Chondrocyte (in vitro differentiated cells): ENCODE data around the gene PCBD1. TPM values are rescaled to one million over a fixed set of nuclear protein-coding genes. Genes with fewer than 3 reads are reported as not detected.
"Not testable (repeated sequence)": the region's sequence is repeated elsewhere in the genome, so short reads cannot be mapped to it uniquely, and the experiment has no call there.

ENCODE experiments used
- DNase-seq: peaks from one replicate; pipeline ENCODE4 v3.0.0; 2021; ENCODE audit warnings: mixed read lengths, low spot score
- H3K27ac Mint-ChIP-seq: one replicate; pipeline ENCODE4 v1.8.0; 2021; ENCODE audit warnings: mild to moderate bottlenecking, moderate library complexity, mixed read lengths; ENCODE audit not compliant: unreplicated experiment
- H3K27me3 Mint-ChIP-seq: 2 replicates; pipeline ENCODE4 v1.8.0; 2021; ENCODE audit warnings: low read depth, mixed read lengths
- H3K36me3 Mint-ChIP-seq: 2 replicates; pipeline ENCODE4 v1.8.0; 2021; ENCODE audit warnings: low read depth, mixed read lengths
- H3K4me1 Mint-ChIP-seq: 2 replicates; pipeline ENCODE4 v1.8.0; 2021; ENCODE audit warnings: low read depth, mild to moderate bottlenecking, mixed read lengths
- H3K4me3 Mint-ChIP-seq: one replicate; pipeline ENCODE4 v1.8.0; 2021; ENCODE audit warnings: mild to moderate bottlenecking, moderate library complexity, mixed read lengths; ENCODE audit not compliant: unreplicated experiment
- H3K9me3 Mint-ChIP-seq: 2 replicates; pipeline ENCODE4 v1.8.0; 2021; ENCODE audit warnings: low read depth, mixed read lengths
- CTCF ChIP-seq: fragments of 200-600 bp; sonication (generic); IDR thresholded peaks from 2 replicates; pipeline ENCODE4 v1.5.0; 2021; ENCODE audit warnings: antibody characterized with exemption, mild to moderate bottlenecking, moderate library complexity
- total RNA-seq: library from RNA; stranded (reverse); gene quantifications from 3 replicates; pipeline ENCODE4 v1.2.1, GENCODE V29; 2021

PCBD1 gene
- total RNA-seq, 1 donor from 2014 or later: 49.3 TPM

GRCh38 chr10:70866424-70866823 is 21.9 kb downstream of the PCBD1 start:
- H3K4me3 Mint-ChIP-seq: no peak overlapping the region
- H3K9me3 Mint-ChIP-seq: no peaks in the 10 kb centered on the region
- H3K4me1 Mint-ChIP-seq: peaks cover 12% of the 10 kb centered on the region
- peaks cover 39% of the 10 kb centered on the region for H3K36me3 Mint-ChIP-seq
- TF ChIP-seq CTCF: no peak
- no peak overlapping the region for H3K27ac Mint-ChIP-seq
- no peak for DNase-seq
- no peaks in the 10 kb centered on the region for H3K27me3 Mint-ChIP-seq

DNA sequence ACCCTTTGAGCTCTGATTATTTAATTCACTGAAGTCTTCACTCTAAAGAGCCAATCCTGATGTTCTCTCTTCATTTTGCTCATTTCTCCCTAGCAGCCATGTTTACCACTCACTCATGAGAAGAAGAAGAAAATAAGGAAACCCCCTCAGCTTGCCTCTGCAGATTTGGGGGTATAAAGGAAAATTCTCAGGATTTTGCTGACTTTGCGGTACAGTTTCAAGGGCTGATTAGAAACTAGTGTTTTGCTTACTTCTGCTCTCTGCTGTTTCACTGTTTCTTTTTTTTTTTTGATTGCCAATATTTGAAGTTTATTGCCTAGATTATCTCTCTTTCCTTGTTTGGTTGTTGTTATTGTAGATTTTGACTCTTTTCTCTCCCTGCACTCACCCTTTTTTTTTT is 23.4 kb downstream of the PCBD1 start:
- Mint-ChIP-seq H3K27ac (peak overlapping the region; percentile 83), H3K9me3 (no peaks in the 10 kb centered on the region), H3K4me1 (peaks cover 12% of the 10 kb centered on the region), H3K27me3 (no peaks in the 10 kb centered on the region), H3K4me3 (no peak overlapping the region), H3K36me3 (peaks cover 43% of the 10 kb centered on the region)
- no peak for TF ChIP-seq CTCF
- DNase-seq: no peak

DNA sequence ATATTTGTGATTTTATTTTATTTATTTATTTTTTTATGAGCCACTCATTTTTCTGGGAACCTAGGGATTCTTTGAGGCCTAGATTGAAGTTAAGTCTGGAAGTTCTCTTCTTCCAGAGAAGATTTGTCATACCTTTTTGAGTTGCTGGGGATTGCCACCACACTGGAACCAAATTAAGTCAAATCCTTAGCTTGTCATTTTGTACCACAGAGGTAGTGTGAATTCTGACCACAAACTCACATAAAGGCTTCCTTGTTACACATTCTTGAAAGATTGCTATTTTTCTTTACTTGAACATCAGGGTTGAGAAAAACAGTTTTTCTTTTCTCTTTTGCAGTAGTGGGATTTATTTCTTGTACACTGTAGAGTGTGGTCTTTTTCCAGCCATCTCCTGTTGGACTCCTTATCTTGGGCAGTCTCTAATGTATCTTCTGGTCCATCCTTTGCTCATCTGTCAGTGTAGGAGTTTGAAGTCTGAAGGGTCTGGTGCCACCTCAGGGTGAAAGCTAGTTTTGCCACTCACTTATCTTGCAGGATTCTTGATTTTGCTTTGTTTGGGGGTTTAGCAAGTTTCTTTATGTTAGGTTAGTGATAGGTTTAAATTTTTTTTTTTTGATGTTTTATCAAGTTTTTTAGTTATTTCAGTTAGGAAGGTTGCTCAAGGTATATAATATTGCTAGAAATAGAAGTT is 24.8 kb downstream of the PCBD1 start:
- Mint-ChIP-seq H3K9me3 (no peaks in the 10 kb centered on the region), H3K4me3 (no peak overlapping the region), H3K27ac (no peak overlapping the region), H3K27me3 (no peaks in the 10 kb centered on the region), H3K36me3 (peaks cover 45% of the 10 kb centered on the region), H3K4me1 (peaks cover 12% of the 10 kb centered on the region)
- peak; percentile 52 for TF ChIP-seq CTCF
- no peak for DNase-seq

GRCh38 chr10:70861495-70862197 is 26.7 kb downstream of the PCBD1 start:
- Mint-ChIP-seq H3K36me3 (peaks cover 48% of the 10 kb centered on the region), H3K4me1 (peaks cover 10% of the 10 kb centered on the region)
- H3K9me3 Mint-ChIP-seq, H3K27ac Mint-ChIP-seq, H3K27me3 Mint-ChIP-seq, DNase-seq, H3K4me3 Mint-ChIP-seq: not testable (repeated sequence)

DNA sequence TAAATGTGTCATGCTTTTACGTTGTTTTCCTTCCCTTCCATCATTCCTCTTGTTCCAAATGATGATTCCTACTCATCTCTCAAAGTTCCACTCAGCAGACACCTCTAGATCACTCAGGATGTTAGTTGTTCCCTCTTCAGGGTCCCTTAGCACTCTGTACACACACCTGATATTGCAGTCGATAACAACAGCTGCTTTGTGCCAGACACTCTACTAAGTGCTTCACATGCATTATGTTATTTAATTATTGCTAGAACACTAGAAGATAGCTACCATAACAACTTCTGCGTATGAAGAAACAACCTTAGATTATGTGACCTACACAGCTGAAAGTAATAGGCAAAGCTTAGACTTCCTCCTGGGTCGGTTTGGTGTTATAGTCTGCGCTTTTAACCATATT is 29.6 kb downstream of the PCBD1 start:
- H3K4me3 Mint-ChIP-seq: no peak overlapping the region
- no peaks in the 10 kb centered on the region for H3K4me1 Mint-ChIP-seq
- no peak for DNase-seq
- TF ChIP-seq CTCF: no peak
- no peak overlapping the region for H3K27ac Mint-ChIP-seq
- peaks cover 38% of the 10 kb centered on the region for H3K36me3 Mint-ChIP-seq
- no peaks in the 10 kb centered on the region for H3K9me3 Mint-ChIP-seq
- no peaks in the 10 kb centered on the region for H3K27me3 Mint-ChIP-seq

DNA sequence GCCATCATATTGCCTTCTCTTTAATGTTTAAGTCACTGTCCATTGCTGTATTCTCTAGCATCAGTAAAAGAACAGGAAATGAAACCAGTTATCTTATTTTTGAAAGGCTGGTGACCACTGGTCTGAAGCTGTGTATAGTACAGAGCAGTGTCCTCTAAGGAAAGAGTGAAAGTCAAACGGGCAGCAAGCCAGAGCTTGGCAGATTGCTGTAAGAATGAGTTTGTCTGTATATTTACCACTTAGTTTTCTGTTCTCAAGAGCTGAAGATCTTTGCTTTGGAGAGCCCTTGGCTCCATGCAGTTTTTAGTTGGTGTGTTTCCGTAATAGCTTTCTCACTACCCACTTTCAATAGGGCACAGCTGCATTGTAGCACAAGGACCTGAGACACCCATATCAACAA is 31.9 kb downstream of the PCBD1 start:
- TF ChIP-seq CTCF: no peak
- Mint-ChIP-seq H3K9me3 (no peaks in the 10 kb centered on the region), H3K4me1 (no peaks in the 10 kb centered on the region), H3K4me3 (no peak overlapping the region), H3K27me3 (no peaks in the 10 kb centered on the region), H3K36me3 (peaks cover 35% of the 10 kb centered on the region), H3K27ac (no peak overlapping the region)
- DNase-seq: no peak
